Measurements from ENCODE around the gene PPL. TPM values are rescaled to one million over a fixed set of nuclear protein-coding genes. Genes with fewer than 3 reads are reported as not detected.
"Not testable (repeated sequence)": the region's sequence is repeated elsewhere in the genome, so short reads cannot be mapped to it uniquely, and the experiment has no call there.

The PPL gene
- total RNA-seq, 1 donor from 2014 or later, result 142 TPM

- DNase-seq (ENCODE audit: extremely low spot score, unreplicated experiment), result no peak
- Mint-ChIP-seq H3K27ac (no peak overlapping the region), H3K36me3 (no peaks in the 10 kb centered on the region), H3K27me3 (peaks cover 9% of the 10 kb centered on the region), H3K4me1 (ENCODE audit: unreplicated experiment) (peaks cover 6% of the 10 kb centered on the region), H3K4me3 (no peak overlapping the region), H3K9me3 (no peaks in the 10 kb centered on the region)
- no peak for TF ChIP-seq CTCF (conservative IDR thresholded peaks at IDR 0.05)
Observed at GRCh38 chr16:4972938-4973587, 36.1 kb upstream of the PPL start.

GRCh38 chr16:4970010-4970409 is 33.1 kb upstream of the PPL start:
- Mint-ChIP-seq H3K4me3 (no peak overlapping the region), H3K9me3 (no peaks in the 10 kb centered on the region), H3K27me3 (peaks cover 9% of the 10 kb centered on the region), H3K27ac (no peak overlapping the region), H3K36me3 (no peaks in the 10 kb centered on the region), H3K4me1 (ENCODE audit: unreplicated experiment) (peaks cover 6% of the 10 kb centered on the region)
- no peak for TF ChIP-seq CTCF (conservative IDR thresholded peaks at IDR 0.05)
- no peak for DNase-seq (ENCODE audit: extremely low spot score, unreplicated experiment)

DNA sequence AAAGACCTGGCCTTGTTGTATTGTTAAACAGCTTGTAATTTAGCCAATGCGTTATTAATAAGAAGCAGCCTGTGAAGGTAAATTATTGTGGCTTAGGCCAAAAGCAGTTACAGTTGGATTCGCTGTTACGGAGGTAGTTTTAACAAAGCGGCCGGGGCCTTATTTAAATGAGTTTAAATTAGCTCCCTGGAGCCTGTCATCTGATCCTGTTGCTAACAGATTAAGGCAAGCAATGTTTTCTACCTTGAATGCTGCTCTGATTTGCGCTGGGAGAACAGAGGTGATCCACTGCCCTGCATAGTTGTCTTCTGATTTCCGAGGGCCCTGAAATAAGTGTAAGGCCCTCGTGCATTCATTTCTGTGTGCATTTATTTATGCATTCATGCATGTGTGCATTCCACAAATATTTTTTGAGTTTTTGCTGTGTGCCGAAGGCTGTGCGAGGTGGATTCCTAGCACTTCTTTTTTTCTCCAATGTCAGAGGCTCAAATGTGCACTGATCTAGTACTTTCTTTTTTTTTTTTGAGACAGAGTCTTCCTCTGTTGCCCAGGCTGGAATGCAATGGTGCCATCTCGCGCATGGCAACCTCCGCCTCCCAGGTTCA is 32.0 kb upstream of the PPL start:
- Mint-ChIP-seq H3K9me3 (no peaks in the 10 kb centered on the region), H3K4me3 (no peak overlapping the region), H3K36me3 (no peaks in the 10 kb centered on the region), H3K27me3 (peaks cover 9% of the 10 kb centered on the region), H3K27ac (no peak overlapping the region), H3K4me1 (ENCODE audit: unreplicated experiment) (peaks cover 6% of the 10 kb centered on the region)
- TF ChIP-seq CTCF (conservative IDR thresholded peaks at IDR 0.05), result no peak
- DNase-seq (ENCODE audit: extremely low spot score, unreplicated experiment), result no peak

- H3K4me1 Mint-ChIP-seq (ENCODE audit: unreplicated experiment); H3K27me3 Mint-ChIP-seq; DNase-seq (ENCODE audit: extremely low spot score, unreplicated experiment); H3K4me3 Mint-ChIP-seq; H3K9me3 Mint-ChIP-seq; H3K27ac Mint-ChIP-seq; H3K36me3 Mint-ChIP-seq: not testable (repeated sequence)
Observed at GRCh38 chr16:4968278-4968677, 31.3 kb upstream of the PPL start.

DNA sequence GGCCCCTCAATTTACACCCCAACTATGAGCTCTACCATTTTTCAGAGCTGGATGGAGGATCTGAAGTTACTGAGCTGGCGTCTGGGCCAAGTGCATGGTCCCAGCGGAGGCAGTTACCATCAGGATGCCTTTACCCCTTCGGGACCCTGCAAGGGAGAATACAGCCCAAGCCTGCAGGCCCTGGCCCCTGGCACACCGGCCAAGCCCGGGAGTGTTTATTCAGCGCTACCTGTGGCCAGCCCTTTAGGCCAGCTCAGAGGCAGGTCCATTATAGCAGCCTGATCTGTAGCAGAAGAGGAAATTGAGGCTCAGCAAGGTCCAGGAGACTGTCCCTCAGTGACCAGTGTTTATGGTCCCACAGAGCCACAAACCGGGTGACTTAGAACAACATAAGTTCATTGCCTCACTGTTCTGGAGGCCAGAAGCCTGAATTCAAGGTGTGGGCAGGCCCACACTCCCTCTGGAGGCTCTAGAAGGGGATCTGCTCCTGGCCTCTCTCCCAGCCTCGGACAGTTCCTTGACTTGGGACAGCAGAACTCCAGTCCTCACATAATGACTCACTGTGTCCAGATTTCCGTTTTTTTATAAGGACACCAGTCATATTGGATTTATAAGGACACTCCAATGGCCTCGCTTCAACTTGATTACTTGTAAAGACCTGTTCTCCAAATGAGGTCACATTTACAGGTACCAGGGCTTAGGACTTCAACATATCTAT is 29.9 kb upstream of the PPL start:
- peaks cover 4% of the 10 kb centered on the region for H3K27me3 Mint-ChIP-seq
- H3K36me3 Mint-ChIP-seq, result no peaks in the 10 kb centered on the region
- no peak for DNase-seq (ENCODE audit: extremely low spot score, unreplicated experiment)
- peaks cover 6% of the 10 kb centered on the region for H3K4me1 Mint-ChIP-seq (ENCODE audit: unreplicated experiment)
- no peak overlapping the region for H3K4me3 Mint-ChIP-seq
- no peaks in the 10 kb centered on the region for H3K9me3 Mint-ChIP-seq
- TF ChIP-seq CTCF (conservative IDR thresholded peaks at IDR 0.05), result no peak
- H3K27ac Mint-ChIP-seq, result no peak overlapping the region

DNA sequence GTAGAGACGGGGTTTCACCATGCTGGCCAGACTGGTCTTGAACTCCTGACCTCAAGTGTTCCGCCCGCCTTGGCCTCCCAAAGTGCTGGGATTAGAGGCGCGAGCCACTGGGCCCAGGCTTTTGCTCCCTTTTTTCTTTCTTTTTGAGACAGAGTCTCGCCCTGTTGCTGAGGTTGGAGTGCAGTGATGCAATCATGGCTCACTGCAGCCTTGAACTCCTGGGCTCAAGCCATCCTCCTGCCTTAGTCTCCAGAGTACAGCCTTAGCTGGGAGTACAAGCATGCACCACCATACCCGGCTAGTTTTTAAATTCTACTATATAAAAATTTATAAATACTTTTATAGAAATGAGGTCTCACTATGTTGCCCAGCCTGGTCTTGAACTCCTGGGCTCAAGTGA is 26.6 kb upstream of the PPL start:
- H3K36me3 Mint-ChIP-seq; H3K9me3 Mint-ChIP-seq; H3K4me3 Mint-ChIP-seq; H3K4me1 Mint-ChIP-seq (ENCODE audit: unreplicated experiment); H3K27ac Mint-ChIP-seq; DNase-seq (ENCODE audit: extremely low spot score, unreplicated experiment): not testable (repeated sequence)
- peaks cover 10% of the 10 kb centered on the region for H3K27me3 Mint-ChIP-seq
